Tibial artery (tissue), 4 donors: ENCODE results near the gene APBA2.

Source experiments
- DNase-seq, 2 donors: peaks; one replicate each; pipeline ENCODE4 v3.0.0-alpha.2; 2019
- H3K27ac ChIP-seq, 2 donors: fragments of 200-600 bp; sonication (generic) in 1 of 2; 1 replicate in 1 of 2; 2 replicates in 1 of 2; pipeline ENCODE4 v1.5.1; 2018 to 2019; ENCODE audit warnings: mild to moderate bottlenecking in 1 of 2
- H3K27me3 ChIP-seq, 2 donors: fragments of 200-600 bp; sonication (generic) in 1 of 2; one replicate each; pipeline versions ENCODE4 v1.5.1 to v1.6.0; 2016 to 2019
- H3K36me3 ChIP-seq, 3 donors: fragments of 200-600 bp; sonication (generic) in 2 of 3; one replicate each; pipeline ENCODE4 v1.5.1; 2016 to 2019; ENCODE audit warnings: mild to moderate bottlenecking in 2 of 3
- H3K4me1 ChIP-seq, 4 donors: fragments of 200-600 bp; sonication (generic) in 2 of 4; 1 replicate in 3 of 4; 2 replicates in 1 of 4; pipeline ENCODE4 v1.5.1; 2016 to 2019
- H3K4me3 ChIP-seq, 2 donors: fragments of 200-600 bp; sonication (generic) in 1 of 2; 1 replicate in 1 of 2; 2 replicates in 1 of 2; pipeline ENCODE4 v1.5.1; 2018 to 2019; ENCODE audit warnings: mild to moderate bottlenecking in 2 of 2
- H3K9me3 ChIP-seq, 3 donors: fragments of 200-600 bp; sonication (generic) in 1 of 3; one replicate each; pipeline ENCODE4 v1.5.1; 2016 to 2019
- intact Hi-C: fragments of 100-400 bp; cut with DNase I; formaldehyde crosslinking; loops from one replicate; pipeline ENCODE4 v1.15.0; 2023; ENCODE audit warnings: low total_unique reads
- TF ChIP-seq, protein P1 (sequence below), 2 experiments: fragments of 200-600 bp in 1 of 2; fragments of 450-650 bp in 1 of 2; IDR thresholded peaks; one replicate each; pipeline ENCODE4 v1.5.1; 2017 to 2019; ENCODE audit warnings: antibody characterized with exemption in 2 of 2, mild to moderate bottlenecking in 1 of 2, moderate library complexity in 1 of 2

The APBA2 gene

DNA sequence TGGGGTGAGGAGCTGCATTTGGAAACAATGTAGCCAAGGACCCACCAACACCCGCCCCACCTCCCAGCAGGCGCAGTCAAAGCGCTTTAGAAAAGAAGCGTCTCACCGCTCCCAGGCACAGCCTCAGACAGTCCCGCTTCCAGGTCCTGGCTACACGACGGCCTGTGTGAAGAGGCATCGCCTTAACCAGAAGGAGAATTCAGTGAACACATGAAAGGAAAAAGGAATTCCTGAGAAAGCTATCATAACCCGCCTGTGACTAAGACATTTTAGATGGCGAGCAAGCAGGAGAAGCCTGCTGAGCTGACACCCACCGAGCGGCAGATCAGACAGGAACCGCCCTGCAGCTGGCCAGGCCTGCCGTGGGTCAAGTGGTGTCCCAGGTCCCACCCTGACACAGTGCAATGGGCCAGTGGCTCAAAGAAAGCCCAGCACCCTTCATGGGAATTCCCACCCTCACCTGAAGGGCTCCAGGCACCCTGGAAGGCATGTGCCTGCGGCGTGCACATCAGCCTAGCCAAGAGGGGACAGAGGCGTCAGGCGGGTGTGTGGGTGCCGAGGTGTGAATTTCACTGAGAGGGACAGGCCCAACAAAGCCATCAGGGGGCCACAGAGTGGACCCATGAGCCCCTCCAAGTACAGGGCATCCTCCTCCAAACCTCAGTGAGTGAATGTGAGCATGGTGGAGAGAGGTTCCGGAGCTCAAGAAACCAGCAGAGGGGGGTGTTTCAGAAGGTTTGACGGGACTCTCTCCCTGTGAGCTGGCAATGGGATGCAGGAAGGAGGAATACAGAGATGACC, 239.0 kb downstream of the APBA2 start:
- Histone ChIP-seq H3K9me3 (no peaks in the 10 kb centered on the region), H3K4me1 (no peaks in the 10 kb centered on the region), H3K27me3 (peaks cover 0 to 4% of the 10 kb centered on the region in 2 donors), H3K4me3 (no peak overlapping the region), H3K36me3 (no peaks in the 10 kb centered on the region), H3K27ac (no peak overlapping the region)
- DNase-seq = no peak
- intact Hi-C loops = no loop called here
- TF ChIP-seq, protein P1, sequence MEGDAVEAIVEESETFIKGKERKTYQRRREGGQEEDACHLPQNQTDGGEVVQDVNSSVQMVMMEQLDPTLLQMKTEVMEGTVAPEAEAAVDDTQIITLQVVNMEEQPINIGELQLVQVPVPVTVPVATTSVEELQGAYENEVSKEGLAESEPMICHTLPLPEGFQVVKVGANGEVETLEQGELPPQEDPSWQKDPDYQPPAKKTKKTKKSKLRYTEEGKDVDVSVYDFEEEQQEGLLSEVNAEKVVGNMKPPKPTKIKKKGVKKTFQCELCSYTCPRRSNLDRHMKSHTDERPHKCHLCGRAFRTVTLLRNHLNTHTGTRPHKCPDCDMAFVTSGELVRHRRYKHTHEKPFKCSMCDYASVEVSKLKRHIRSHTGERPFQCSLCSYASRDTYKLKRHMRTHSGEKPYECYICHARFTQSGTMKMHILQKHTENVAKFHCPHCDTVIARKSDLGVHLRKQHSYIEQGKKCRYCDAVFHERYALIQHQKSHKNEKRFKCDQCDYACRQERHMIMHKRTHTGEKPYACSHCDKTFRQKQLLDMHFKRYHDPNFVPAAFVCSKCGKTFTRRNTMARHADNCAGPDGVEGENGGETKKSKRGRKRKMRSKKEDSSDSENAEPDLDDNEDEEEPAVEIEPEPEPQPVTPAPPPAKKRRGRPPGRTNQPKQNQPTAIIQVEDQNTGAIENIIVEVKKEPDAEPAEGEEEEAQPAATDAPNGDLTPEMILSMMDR (IDR thresholded peaks at IDR 0.05) = no peak

DNA sequence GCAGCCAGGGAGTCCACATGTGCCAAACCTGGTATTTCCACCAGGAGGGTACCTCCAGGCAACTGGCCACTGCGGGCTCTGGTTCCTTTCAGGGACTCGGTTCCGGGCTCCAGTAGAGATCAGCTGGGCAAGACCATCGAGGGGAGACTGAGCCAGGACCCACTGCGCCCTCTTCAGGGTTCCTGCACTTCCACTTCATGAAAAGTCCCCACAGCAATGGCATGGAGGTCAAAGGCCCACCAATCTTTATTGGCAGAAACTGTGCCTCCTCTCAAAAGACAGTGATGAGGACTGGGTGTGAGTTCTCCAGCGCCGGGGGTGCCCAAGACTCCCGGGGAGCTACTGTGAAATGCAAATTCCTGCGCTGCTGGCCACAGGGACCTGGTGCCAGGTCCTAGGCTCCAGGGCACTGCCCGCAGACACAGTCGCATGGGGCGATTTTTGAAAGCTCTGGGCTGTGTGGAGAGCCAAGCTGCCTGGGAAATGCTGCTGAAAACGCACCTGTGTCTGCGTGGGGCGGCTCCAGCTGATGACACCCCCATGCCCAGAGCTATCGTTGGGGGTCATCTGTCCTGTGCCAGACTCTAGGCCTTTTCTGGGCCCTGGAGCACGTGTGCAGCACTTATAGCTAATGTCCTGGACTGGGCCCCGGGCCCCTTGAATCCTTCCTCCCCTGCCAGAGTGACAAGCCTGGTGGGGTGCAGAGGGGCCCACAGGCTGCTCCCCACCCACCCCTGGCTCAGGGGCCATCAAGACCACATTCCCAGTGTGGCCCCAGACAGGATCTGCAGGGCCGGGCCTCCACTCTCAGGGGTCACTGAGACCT, 239.8 kb downstream of the APBA2 start:
- Histone ChIP-seq H3K9me3 (no peaks in the 10 kb centered on the region), H3K27me3 (peaks cover 0 to 4% of the 10 kb centered on the region in 2 donors), H3K36me3 (no peaks in the 10 kb centered on the region), H3K27ac (no peak overlapping the region), H3K4me3 (no peak overlapping the region), H3K4me1 (no peaks in the 10 kb centered on the region)
- DNase-seq = no peak
- intact Hi-C loops = no loop called here
- TF ChIP-seq, protein P1 (IDR thresholded peaks at IDR 0.05) = no peak

DNA sequence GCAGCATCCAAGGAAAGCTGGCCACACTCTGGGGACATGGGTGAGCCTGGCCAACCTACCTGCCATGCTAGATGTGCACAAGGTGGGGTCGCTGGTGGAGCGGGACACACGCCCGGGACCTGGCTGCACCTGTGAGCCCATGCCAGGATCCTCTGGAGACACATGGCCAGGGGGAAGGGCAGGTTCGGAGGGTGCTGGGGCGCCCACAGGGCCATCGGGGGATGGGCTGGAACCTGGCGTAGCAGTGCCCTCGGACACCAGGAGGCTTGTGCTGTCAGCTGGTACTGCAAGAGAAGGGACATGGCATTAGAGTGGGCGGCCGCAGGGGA, 240.4 kb downstream of the APBA2 start:
- Histone ChIP-seq H3K9me3 (no peaks in the 10 kb centered on the region), H3K27ac (no peak overlapping the region), H3K4me1 (no peaks in the 10 kb centered on the region), H3K36me3 (no peaks in the 10 kb centered on the region), H3K4me3 (no peak overlapping the region), H3K27me3 (peaks cover 0 to 6% of the 10 kb centered on the region in 2 donors)
- intact Hi-C loops = no loop called here
- no peak for DNase-seq
- TF ChIP-seq, protein P1 (IDR thresholded peaks at IDR 0.05) = no peak

DNA sequence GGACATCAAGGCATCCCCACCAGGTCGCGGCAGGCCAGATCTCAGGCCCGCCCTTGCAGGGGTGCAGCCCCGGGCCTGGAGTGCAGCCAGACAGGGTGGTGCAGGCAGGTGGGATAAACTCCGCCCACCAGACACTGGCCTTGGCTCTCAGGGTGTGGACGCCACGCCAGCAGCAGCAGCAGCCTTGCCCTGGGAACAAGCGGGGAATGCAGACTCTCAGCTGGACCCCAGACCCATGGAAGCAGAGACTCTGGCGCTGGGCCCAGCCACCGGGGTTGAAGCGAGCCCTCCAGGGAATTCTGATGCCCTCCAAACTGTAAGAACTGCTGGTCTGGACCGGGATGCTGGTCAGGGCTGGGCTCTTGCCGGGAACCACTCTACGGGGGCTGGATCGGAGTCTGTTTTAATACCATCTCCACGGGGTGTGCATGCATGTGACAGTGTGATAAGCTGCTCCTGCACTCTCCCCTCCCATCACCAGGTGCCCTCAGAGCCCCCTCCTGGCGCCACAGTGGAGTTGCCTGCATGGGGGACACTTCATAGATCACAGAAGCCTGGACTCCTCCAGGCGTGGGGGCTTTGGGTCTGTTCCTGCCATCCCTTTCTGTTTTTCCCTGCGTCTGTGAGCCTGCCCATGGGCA, 241.2 kb downstream of the APBA2 start:
- H3K9me3 ChIP-seq = no peaks in the 10 kb centered on the region
- H3K4me1 ChIP-seq = no peaks in the 10 kb centered on the region

More for the DNA sequence above, 241.2 kb downstream of the APBA2 start:
- H3K36me3 ChIP-seq = no peaks in the 10 kb centered on the region
- H3K27me3 ChIP-seq = peaks cover 0 to 7% of the 10 kb centered on the region in 2 donors
- TF ChIP-seq, protein P1 (IDR thresholded peaks at IDR 0.05) = no peak
- intact Hi-C loops = no loop called here
- no peak for DNase-seq
- H3K4me3 ChIP-seq = no peak overlapping the region
- H3K27ac ChIP-seq = no peak overlapping the region
